ENCODE results near the gene ZNF317.

Gene ZNF317

GRCh38 chr19:9140159-9140874 lies at the start of gene ZNF317:
Gene ZNF317 (plus strand): TSS chr19:9140397. CDS start chr19:9156017, 15,620 bp downstream.
- peak; percentile 90 for FAIRE-seq

DNA sequence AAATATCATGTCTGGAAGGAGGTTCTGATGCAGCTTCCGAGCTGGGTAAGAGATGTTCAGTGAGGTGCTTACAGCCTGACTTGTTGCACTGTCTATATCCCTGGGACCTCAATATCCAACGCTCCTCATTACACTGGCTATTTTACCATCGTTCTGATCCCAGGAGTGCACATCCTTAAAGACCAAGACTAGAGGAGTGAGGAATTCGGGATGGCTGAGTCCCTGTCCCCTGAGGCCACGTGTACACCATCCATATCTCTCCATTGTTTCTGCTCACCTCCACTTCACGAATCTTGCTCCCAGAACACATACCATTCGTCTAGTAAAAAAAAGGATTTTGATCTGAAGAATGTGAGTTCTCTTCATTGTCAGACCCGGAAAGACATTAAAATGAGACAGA lies 32.8 kb upstream of the ZNF317 start, which contains the start of gene OR7G2:
TSS of gene OR7G2 (minus strand) at position 101 of the 400 bp plus-strand sequence. CDS start 4,232 bp downstream, outside the sequence.
- FAIRE-seq = no peak

GRCh38 chr19:9109959-9110358 lies 30.2 kb upstream of the ZNF317 start:
- FAIRE-seq = no peak

DNA sequence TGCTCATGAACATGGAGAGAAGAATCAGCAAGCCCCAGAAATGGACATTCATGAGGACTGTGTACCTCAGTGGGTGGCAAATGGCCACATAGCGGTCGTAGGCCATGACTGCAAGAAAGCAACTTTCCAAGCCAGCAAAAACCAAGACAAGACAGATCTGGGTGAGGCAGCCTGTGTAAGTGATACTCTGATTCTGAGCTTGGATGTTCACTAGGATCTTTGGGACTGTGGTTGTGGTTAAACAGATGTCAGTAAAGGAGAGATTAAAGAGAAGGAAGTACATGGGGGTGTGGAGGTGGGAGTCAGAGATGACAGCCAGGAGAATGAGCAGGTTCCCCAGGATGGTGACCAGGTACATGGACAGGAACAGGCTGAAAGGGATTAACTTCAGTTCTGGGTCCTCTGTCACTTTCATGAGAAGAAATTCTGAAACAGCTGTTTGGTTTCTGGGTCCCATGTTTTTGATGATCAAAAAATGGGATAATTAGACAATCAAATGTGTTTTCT lies 24.8 kb upstream of the ZNF317 start, which contains the start of gene OR7G1:
TSS of gene OR7G1 (minus strand) at position 457 of the 507 bp plus-strand sequence. CDS start at position 457, 0 bp downstream.
- FAIRE-seq = no peak

- FAIRE-seq = no peak
Measured at GRCh38 chr19:9116547-9116946, 23.6 kb upstream of the ZNF317 start.

DNA sequence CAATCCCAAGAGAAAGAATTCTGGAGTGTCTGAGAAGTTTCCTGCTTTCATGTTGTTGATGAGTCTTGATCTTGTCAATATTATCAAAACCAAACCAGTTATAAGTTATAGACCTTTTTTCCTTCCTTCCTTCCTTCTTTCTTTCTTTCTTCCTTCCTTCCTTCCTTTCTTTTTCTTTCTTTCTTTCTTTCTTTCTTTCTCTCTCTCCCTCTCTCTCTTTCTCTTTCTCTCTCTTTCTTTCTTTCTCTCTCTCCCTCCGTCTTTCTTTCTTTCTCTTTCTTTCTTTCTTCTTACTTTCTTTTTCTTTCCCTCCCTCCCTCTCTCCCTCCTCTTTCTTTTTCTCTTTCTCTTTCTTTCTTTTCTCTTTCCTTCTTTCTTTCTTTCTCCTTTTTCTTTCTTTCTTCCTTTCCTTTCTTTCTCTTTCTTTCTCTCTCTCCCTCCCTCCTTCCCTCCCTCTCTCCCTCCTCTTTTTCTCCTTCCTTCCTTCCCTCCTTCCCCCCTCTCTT lies 13.2 kb upstream of the ZNF317 start, which contains the start of gene OR7G3:
TSS of gene OR7G3 (minus strand) at position 51 of the 506 bp plus-strand sequence. CDS start at position 51, 0 bp downstream.
- FAIRE-seq = no peak

DNA sequence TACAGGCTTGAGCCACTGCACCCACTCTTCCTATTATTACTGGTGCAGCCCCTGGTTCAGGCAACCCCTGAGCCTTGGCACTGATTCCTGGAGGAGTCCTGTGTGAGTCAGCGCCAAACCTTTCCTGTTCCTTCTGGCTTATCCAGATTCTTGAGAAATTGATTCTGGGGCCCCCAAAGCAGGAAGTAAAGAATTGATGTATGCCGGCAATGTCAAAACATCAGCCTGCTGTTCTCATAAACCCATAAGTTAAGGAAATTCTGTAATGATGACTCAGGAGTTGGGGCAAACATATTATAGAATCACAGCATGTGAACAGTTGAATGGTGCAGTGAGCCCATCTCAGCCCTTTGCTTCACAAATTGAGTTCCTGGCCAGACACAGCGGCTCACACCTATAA lies 12.0 kb upstream of the ZNF317 start:
- no peak for FAIRE-seq

GRCh38 chr19:9130965-9131364 lies 9.2 kb upstream of the ZNF317 start:
- FAIRE-seq = no peak

DNA sequence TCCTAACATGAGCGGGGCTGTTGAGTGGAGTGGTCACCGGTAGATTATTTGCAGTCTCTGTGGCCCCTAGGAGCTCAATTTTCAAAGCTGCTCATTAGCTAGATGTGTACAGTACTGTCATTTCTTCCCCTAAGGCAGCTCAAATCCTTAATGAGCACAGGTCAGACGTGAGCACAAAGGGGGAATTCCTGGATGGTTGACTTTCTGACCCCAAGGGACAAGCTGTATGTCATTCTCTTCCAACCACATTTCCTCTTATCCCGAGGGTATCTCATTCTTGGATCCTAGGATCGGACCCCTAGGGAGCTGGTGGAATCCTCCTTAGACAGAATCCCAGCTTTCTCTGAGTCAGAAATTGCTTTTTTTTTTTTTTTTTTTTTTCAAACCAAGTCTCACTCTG lies 7.8 kb upstream of the ZNF317 start:
- FAIRE-seq = no peak

DNA sequence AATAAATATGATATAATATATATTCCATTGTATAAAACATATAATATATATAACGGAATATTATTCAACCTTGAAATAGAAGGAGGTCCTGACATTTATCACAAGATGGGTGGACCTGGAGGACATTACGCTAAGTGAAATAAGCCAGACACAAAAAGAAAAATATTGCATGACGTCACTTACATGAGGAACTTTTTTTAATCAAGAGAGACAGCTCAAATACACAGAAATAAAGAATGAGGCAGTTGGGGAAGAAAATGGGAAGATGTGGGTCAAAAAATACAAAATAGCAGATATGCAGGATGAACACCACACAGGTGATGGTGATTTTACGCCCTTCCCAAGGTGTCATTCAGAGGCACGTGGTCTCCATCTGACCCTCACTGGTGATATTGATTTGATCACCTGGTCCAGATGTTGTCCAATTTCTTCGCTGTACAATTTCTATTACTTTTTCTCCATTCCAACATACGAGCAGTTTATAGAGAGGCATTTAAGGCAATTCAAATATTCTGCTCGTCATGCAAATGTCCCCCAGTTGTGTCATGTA lies 513 bp upstream of the ZNF317 start:
- FAIRE-seq = no peak

- no peak for FAIRE-seq
Measured at GRCh38 chr19:9144920-9145319, 4.7 kb downstream of the ZNF317 start.

GRCh38 chr19:9146882-9147281 lies 6.7 kb downstream of the ZNF317 start:
- no peak for FAIRE-seq

DNA sequence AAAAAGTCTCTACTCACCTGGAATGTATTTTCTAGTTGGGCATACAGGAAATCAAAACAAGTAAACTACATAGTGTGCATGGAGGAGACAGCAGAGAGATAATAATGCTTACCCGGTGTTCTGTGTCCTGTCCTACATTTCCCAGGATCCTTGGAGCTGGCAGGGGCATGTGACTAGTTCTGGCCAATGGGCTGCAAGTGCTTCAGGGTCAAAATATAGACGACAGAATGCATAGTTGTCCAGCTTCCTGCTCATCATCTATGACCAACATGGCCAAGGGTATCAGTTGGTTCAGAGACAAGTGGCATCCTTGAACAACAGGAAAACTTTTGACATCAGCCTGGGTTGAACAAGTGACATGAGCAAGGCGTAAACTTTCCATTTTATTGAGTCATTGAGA lies 8.5 kb downstream of the ZNF317 start:
- FAIRE-seq = no peak

DNA sequence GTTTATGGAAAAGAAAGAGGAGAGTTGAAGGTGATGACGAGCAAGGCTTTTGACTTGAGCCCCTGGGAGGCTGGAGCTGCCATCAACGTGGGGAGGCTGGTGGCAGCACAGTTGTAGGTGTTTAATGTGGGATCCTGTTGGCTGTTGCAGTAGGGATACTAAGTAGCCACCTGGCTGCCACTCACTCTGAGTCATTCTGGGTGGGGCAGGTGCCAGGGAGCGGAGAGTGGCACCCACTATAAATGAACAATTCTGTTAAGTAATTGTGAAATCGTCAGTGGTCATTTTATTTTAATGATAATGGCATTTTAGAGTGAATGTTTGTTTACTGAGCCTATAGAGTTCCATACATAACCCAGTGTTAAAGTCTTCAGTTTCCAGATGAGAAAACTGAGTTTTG lies 9.8 kb downstream of the ZNF317 start:
- FAIRE-seq = no peak

DNA sequence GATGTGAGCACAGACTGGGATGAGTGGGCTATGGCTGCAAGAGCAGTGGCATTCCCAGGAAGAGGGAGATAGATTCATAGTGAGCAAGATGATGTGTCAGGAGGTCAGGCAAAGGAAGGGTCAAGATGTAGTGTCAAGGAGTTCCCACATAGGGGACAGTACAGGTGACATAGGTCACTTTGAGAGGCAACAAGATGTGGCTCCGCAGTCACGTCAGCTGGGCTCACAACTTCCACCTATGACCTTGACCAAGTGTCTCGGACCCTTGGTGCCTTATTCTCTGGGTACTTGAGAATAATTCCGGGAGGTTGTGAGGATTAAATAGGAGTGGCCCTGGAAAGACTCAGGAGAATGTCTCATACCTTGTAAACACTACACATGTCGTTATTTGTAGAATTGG lies 10.5 kb downstream of the ZNF317 start:
- FAIRE-seq = no peak

DNA sequence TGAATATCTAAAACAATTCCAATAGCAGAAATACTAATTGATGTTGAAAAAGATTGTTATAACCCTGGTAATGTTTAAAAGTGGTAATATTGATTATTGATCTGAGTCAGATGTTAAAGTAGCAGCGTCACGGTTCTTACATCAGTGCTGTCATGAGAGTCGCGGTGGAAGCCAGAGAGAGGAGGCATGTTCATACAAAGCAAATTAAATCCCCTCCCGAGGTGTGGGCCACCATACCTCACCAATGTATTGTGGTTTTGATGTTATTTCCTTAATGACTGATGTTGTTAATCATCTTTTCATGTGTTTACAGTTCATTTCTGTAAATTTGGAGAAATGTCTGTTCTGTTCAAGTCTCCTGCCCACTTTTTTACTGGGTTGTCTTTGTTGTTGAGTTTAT lies 11.2 kb downstream of the ZNF317 start:
- FAIRE-seq = no peak

DNA sequence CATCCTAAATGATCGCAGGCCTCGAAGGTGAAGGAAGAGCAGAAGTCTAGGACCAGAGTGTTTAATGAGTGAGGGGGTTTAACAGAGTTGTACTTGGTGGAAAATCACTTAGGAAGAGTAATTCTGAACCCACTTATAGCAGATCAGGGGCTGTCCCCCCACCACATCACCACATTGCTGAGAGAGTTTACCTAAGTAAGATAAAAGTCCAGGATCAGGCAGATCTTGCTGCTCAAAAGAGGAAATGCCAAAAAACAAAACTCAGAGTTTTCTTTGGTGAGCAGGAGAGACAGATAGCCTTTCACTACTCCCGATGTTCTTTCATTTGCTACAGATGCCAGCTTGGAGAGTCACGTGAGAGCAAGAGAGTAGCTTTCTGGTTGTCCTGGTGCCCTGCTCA lies 15.4 kb downstream of the ZNF317 start:
- FAIRE-seq = no peak

DNA sequence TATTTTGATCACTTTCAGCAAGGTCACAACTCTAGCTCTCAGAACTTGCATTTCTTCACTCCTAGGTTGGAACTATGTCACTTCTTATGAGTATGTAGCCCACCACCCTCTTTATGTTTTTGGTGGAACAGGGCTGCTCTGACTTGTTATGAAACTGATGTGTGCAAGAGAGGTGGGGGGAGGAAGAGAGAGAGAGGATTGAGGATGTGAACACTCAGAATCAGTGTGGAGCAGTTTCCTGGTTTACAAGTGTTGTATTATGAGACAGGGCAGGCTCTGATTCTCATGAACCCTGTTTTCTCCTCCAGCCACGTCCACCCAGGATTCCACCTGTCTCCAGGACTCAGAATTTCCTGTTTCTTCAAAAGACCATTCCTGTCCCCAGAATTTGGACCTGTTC lies 16.1 kb downstream of the ZNF317 start:
- no peak for FAIRE-seq

GRCh38 chr19:9159891-9160290 lies 19.7 kb downstream of the ZNF317 start:
- no peak for FAIRE-seq

GRCh38 chr19:9161427-9161826 lies 21.2 kb downstream of the ZNF317 start:
- no peak for FAIRE-seq

GRCh38 chr19:9165261-9165660 lies 25.1 kb downstream of the ZNF317 start:
- FAIRE-seq = no peak

DNA sequence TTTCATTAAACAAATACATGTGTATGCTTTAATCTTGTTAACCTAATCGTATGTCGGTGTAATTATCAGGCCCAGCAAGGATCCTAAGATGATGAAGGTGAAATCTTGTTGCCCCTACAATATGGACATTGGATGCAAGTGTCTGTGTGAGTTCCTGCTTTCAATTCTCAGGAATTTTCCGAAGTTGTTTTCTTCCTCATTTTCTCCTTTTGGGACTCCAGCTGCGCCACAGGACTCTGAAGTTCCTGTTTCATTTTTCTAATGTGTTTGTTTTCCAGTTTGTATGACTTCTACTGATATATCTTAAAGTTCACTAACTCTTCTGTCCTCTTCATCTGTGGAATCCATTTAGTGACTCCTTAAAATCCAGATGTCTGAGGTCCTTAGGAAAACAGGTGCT lies 26.6 kb downstream of the ZNF317 start:
- FAIRE-seq = no peak

DNA sequence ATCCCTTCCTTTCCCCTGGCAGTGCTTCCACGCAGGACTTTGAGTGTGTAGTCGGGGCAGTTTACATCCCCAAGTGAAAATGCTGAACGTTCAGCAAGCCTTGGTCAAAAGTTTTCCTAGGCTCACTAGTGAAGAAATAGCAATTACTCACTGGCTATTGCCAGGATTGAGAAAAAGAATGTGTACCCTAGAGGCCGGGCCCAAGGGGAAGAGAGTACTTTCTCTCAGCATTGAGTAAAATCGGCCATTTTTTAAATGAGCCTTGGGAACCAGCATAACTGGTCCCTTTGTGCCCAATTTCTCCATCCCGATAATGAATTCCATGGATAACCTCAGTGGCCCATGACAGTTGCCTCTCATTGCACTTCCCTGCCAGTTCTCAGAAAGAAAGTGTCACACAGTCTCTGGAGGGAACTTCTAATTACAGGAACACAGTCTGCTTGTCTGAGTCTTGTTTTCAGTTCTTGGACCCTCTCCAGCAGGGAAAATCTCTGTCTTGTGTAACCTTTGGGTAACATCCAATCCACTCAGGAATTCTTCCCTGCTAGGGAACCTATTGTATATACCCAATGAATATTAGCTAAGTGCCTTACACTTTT lies 31.3 kb downstream of the ZNF317 start:
- FAIRE-seq = no peak

GRCh38 chr19:9175326-9175725 lies 35.1 kb downstream of the ZNF317 start:
- FAIRE-seq = no peak

All from G401.6 (cell line).